T-cell (primary cell): ENCODE measurements around the gene GATA6. TPM values are rescaled to one million over a fixed set of nuclear protein-coding genes. Genes with fewer than 3 reads are reported as not detected.
A peak's percentile ranks its signal among the peaks of the same experiment; 100 is the strongest.

Source experiments
- ATAC-seq, 4 experiments: fragments of 200-7000 bp in 3 of 4; fragments of 150-1000 bp in 1 of 4; cut with Tn5 transposase; replicated peaks in 1 of 4; 1 replicate in 3 of 4; 2 replicates in 1 of 4; pipeline ENCODE4 v1.10.0; 2021; ENCODE audit warnings: moderate library complexity in 3 of 4, mild to moderate bottlenecking in 2 of 4, moderate number of reproducible peaks in 1 of 4
- CTCF ChIA-PET, 2 donors: fragments of 300-600 bp; sonication (Branson Sonifier 250); formaldehyde crosslinking; loops; one replicate each; lab custom pipeline; 2022; ENCODE audit warnings: antibody characterized with exemption in 2 of 2; lab: Charles Lee
- POLR2A ChIA-PET, 2 donors: fragments of 300-600 bp; sonication (Branson Sonifier 250); formaldehyde crosslinking; loops; one replicate each; lab custom pipeline; 2022; ENCODE audit warnings: antibody characterized with exemption in 2 of 2; lab: Charles Lee
- DNase-seq, 35 experiments: peaks; one replicate each; pipeline versions ENCODE4 v3.0.0 to v3.0.0-alpha.2; 2013 to 2023
- H3K27ac ChIP-seq: one replicate; pipeline ENCODE4 v1.5.1; 2013; ENCODE audit warnings: low read length
- H3K27me3 ChIP-seq, 2 experiments: replicated peaks in 1 of 2; 1 replicate in 1 of 2; 2 replicates in 1 of 2; pipeline versions ENCODE4 v1.6.1 to v1.7.0; 2013; ENCODE audit warnings: low read length in 1 of 2, mixed read lengths in 1 of 2; ENCODE audit not compliant: control insufficient read depth in 2 of 2, insufficient read depth in 2 of 2; ENCODE audit errors: extremely low read depth in 1 of 2
- H3K36me3 ChIP-seq, 2 donors: 1 replicate in 1 of 2; 2 replicates in 1 of 2; pipeline versions ENCODE4 v1.6.1 to v1.7.0; 2013; ENCODE audit warnings: low read length in 1 of 2; ENCODE audit not compliant: control insufficient read depth in 2 of 2, insufficient read depth in 1 of 2; ENCODE audit errors: extremely low read depth in 1 of 2
- H3K4me1 ChIP-seq, 2 experiments: 1 replicate in 1 of 2; 2 replicates in 1 of 2; pipeline versions ENCODE4 v1.6.1 to v1.7.0; 2013; ENCODE audit warnings: low read length in 2 of 2, mixed read lengths in 1 of 2; ENCODE audit not compliant: insufficient read depth in 2 of 2, control insufficient read depth in 1 of 2; ENCODE audit errors: extremely low read depth in 1 of 2
- H3K4me3 ChIP-seq, 2 donors: 1 replicate in 1 of 2; 2 replicates in 1 of 2; pipeline versions ENCODE4 v1.5.1 to v1.7.0; 2013; ENCODE audit warnings: mild to moderate bottlenecking in 2 of 2, low read length in 1 of 2, moderate library complexity in 1 of 2; ENCODE audit not compliant: control insufficient read depth in 1 of 2; ENCODE audit errors: extremely low read depth in 1 of 2
- H3K9me3 ChIP-seq: 2 replicates; pipeline ENCODE4 v1.7.0; 2013
- H3K27ac Mint-ChIP-seq, 2 donors: one replicate each; pipeline ENCODE4 v1.8.0; 2020 to 2021; ENCODE audit warnings: mild to moderate bottlenecking in 2 of 2, mixed read lengths in 2 of 2
- H3K27me3 Mint-ChIP-seq, 2 donors: one replicate each; pipeline ENCODE4 v1.8.0; 2021 to 2022; ENCODE audit warnings: mixed read lengths in 2 of 2
- H3K36me3 Mint-ChIP-seq: one replicate; pipeline ENCODE4 v1.8.0; 2021; ENCODE audit warnings: mixed read lengths
- H3K4me1 Mint-ChIP-seq, 3 donors: one replicate each; pipeline ENCODE4 v1.8.0; 2020 to 2022; ENCODE audit warnings: mixed read lengths in 3 of 3, mild to moderate bottlenecking in 1 of 3
- H3K4me3 Mint-ChIP-seq, 3 donors: one replicate each; pipeline ENCODE4 v1.8.0; 2020 to 2022; ENCODE audit warnings: mild to moderate bottlenecking in 3 of 3, mixed read lengths in 3 of 3, moderate library complexity in 3 of 3
- H3K9me3 Mint-ChIP-seq, 3 donors: one replicate each; pipeline ENCODE4 v1.8.0; 2020 to 2022; ENCODE audit warnings: mixed read lengths in 3 of 3
- WGBS: methylation state at CpG from one replicate; pipeline ENCODE4 v1.1.5; 2013; ENCODE audit warnings: missing lambda C conversion rate; ENCODE audit not compliant: insufficient coverage; 5-methylcytosine and 5-hydroxymethylcytosine counted together
- total RNA-seq, 35 experiments: library from RNA in 6 of 35; stranded (reverse) in 6 of 35; fragments of 120-200 nt in 1 of 35; gene quantifications; one replicate each; pipeline versions ENCODE4 v1.2.1 to v1.2.4 and lab custom pipeline; 2013 to 2026

Gene GATA6
- total RNA-seq, 5 donors from 2014 or later (not counting 1 experiment from before 2014, with no cell fraction given): 0.13 to 0.96 (median 0.59) TPM

GRCh38 chr18:22172594-22173049, 3.2 kb downstream of the GATA6 start:
- ChIA-PET CTCF (no interaction called here), POLR2A (no interaction called here)
- no peak overlapping the region for H3K4me3 ChIP-seq
- Mint-ChIP-seq H3K4me1 (peaks cover 6 to 24% (median 20%) of the 10 kb centered on the region in 3 donors), H3K9me3 (no peaks in the 10 kb centered on the region), H3K36me3 (no peaks in the 10 kb centered on the region), H3K27me3 (peaks cover 53 to 69% of the 10 kb centered on the region in 2 donors), H3K4me3 (no peak overlapping the region), H3K27ac (no peak overlapping the region)
- H3K27ac ChIP-seq: no peak overlapping the region
- no CpG with 5 or more reads among the region's 7 CpGs for WGBS
- no peak for ATAC-seq
- H3K36me3 ChIP-seq: no peaks in the 10 kb centered on the region
- H3K27me3 ChIP-seq: peaks cover 33 to 75% of the 10 kb centered on the region in 2 experiments
- H3K4me1 ChIP-seq: peaks cover 5 to 36% of the 10 kb centered on the region in 2 experiments
- H3K9me3 ChIP-seq: no peaks in the 10 kb centered on the region
- no peak for DNase-seq

- ATAC-seq (no peak), DNase-seq (no peak)
- 81% methylated on average over 13 of the region's 22 CpGs for WGBS
- ChIA-PET POLR2A (no interaction called here), CTCF (no interaction called here)
- H3K4me3 ChIP-seq: no peak overlapping the region
- H3K4me3 Mint-ChIP-seq: peak overlapping the region in 1 of 3 donors; percentile 17
- no peaks in the 10 kb centered on the region for H3K9me3 ChIP-seq
- peaks cover 29 to 67% of the 10 kb centered on the region in 2 experiments for H3K27me3 ChIP-seq
- H3K27ac Mint-ChIP-seq: no peak overlapping the region
- H3K27ac ChIP-seq: no peak overlapping the region
- peaks cover 51 to 66% of the 10 kb centered on the region in 2 donors for H3K27me3 Mint-ChIP-seq
- H3K4me1 ChIP-seq: peaks cover 3 to 28% of the 10 kb centered on the region in 2 experiments
- peaks cover 6 to 18% (median 15%) of the 10 kb centered on the region in 3 donors for H3K4me1 Mint-ChIP-seq
- no peaks in the 10 kb centered on the region for H3K9me3 Mint-ChIP-seq
- H3K36me3 Mint-ChIP-seq: no peaks in the 10 kb centered on the region
- no peaks in the 10 kb centered on the region for H3K36me3 ChIP-seq
These were observed 4.0 kb downstream of the GATA6 start for GRCh38 chr18:22173221-22173927.

- Histone ChIP-seq H3K4me1 (peaks cover 0 to 23% of the 10 kb centered on the region in 2 experiments), H3K27me3 (peaks cover 26 to 62% of the 10 kb centered on the region in 2 experiments), H3K27ac (no peak overlapping the region), H3K4me3 (no peak overlapping the region), H3K9me3 (no peaks in the 10 kb centered on the region), H3K36me3 (no peaks in the 10 kb centered on the region)
- H3K27me3 Mint-ChIP-seq: peaks cover 48 to 63% of the 10 kb centered on the region in 2 donors
- ATAC-seq (no peak), DNase-seq (no peak)
- ChIA-PET CTCF (interaction anchor here in 1 of 2 donors (0.7 kb wide), 1 partner anchor 102 kb away, joined by 5 read pairs; no protein-coding TSS in a partner anchor), POLR2A (interaction anchor here in 1 of 2 donors (0.5 kb wide), 1 partner anchor 9 kb away, joined by 4 read pairs; no protein-coding TSS in a partner anchor)
- 72% methylated on average over 3 of the region's 6 CpGs for WGBS
- H3K27ac Mint-ChIP-seq: no peak overlapping the region
- H3K36me3 Mint-ChIP-seq: no peaks in the 10 kb centered on the region
- no peaks in the 10 kb centered on the region for H3K9me3 Mint-ChIP-seq
- no peak overlapping the region for H3K4me3 Mint-ChIP-seq
- peaks cover 6 to 15% (median 11%) of the 10 kb centered on the region in 3 donors for H3K4me1 Mint-ChIP-seq
These were observed 4.5 kb downstream of the GATA6 start for GRCh38 chr18:22173928-22174301.

GRCh38 chr18:22174341-22175145, 5.2 kb downstream of the GATA6 start:
- no peak overlapping the region for H3K27ac ChIP-seq
- H3K4me1 ChIP-seq: peaks cover 0 to 17% of the 10 kb centered on the region in 2 experiments
- DNase-seq (peak in 1 of 35 experiments; percentile 18), ATAC-seq (no peak)
- ChIA-PET POLR2A (interaction anchor here in 1 of 2 donors (0.5 kb wide), 1 partner anchor 8 kb away, joined by 4 read pairs; no protein-coding TSS in a partner anchor), CTCF (interaction anchor here (0.5 to 0.7 kb wide), 3 partner anchors 101 to 532 kb away, joined by 3 to 5 read pairs (median 4); no protein-coding TSS in a partner anchor)
- Mint-ChIP-seq H3K27ac (no peak overlapping the region), H3K4me1 (peaks cover 6 to 12% (median 8%) of the 10 kb centered on the region in 3 donors), H3K9me3 (no peaks in the 10 kb centered on the region), H3K4me3 (no peak overlapping the region), H3K36me3 (no peaks in the 10 kb centered on the region), H3K27me3 (peaks cover 46 to 60% of the 10 kb centered on the region in 2 donors)
- peaks cover 26 to 57% of the 10 kb centered on the region in 2 experiments for H3K27me3 ChIP-seq
- no peaks in the 10 kb centered on the region for H3K9me3 ChIP-seq
- no peak overlapping the region for H3K4me3 ChIP-seq
- WGBS: no CpG with 5 or more reads among the region's 6 CpGs
- H3K36me3 ChIP-seq: no peaks in the 10 kb centered on the region

- CTCF ChIA-PET: interaction anchor here in 1 of 2 donors (0.5 kb wide), 1 partner anchor 531 kb away, joined by 4 read pairs; no protein-coding TSS in a partner anchor
- peaks cover 3 to 8% (median 4%) of the 10 kb centered on the region in 3 donors for H3K4me1 Mint-ChIP-seq
- H3K4me3 Mint-ChIP-seq: no peak overlapping the region
- no peaks in the 10 kb centered on the region for H3K36me3 Mint-ChIP-seq
- WGBS: 60% methylated on average over 1 of the region's 4 CpGs
- Histone ChIP-seq H3K9me3 (no peaks in the 10 kb centered on the region), H3K36me3 (no peaks in the 10 kb centered on the region), H3K27me3 (peaks cover 26 to 49% of the 10 kb centered on the region in 2 experiments), H3K4me3 (no peak overlapping the region), H3K27ac (no peak overlapping the region), H3K4me1 (peaks cover 0 to 10% of the 10 kb centered on the region in 2 experiments)
- H3K27me3 Mint-ChIP-seq: peaks cover 45 to 55% of the 10 kb centered on the region in 2 donors
- ATAC-seq (no peak), DNase-seq (no peak)
- H3K9me3 Mint-ChIP-seq: no peaks in the 10 kb centered on the region
- POLR2A ChIA-PET: no interaction called here
- no peak overlapping the region for H3K27ac Mint-ChIP-seq
These were observed 6.0 kb downstream of the GATA6 start for GRCh38 chr18:22175346-22175745.
